ENCODE results near the gene EHD2.
A peak's percentile ranks its signal among the peaks of the same experiment; 100 is the strongest.
"Not testable (repeated sequence)": the region's sequence is repeated elsewhere in the genome, so short reads cannot be mapped to it uniquely, and the experiment has no call there.

The EHD2 gene

DNA sequence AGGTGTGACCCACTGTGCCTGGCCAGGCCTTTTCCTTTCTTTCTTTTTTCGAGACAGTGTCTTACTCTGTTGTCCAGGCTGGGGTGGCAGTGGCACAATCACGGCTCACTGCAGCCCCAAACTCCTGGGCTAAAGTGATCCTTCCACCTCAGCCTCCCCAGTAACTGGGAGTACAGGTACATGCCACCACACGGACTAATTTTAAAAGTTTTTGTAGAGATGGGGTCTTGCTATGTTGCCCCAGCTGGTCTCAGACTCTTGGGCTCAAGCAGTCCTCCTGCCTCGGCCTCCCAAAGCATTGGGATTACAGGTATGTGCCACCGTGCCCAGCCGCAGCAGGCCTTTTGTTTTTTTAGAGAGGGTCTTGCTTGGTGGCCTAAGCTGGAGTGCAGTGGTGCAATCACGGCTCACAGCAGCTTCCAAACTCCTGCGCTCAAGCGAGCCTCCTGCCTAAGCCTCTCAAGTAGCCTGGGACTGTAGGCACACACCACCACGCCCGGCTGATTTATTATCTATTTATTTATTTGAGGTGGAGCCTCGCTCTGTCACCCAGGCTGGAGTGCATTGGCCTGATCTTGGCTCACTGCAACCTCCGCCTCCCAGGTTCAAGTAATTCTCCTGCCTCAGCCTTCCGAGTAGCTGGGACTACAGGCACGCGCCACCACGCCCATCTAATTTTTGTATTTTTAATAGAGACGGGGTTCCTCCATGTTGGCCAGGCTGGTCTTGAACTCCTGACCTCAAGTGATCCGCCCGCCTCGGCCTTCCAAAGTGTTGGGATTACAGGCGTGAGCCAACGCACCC is 64.2 kb downstream of the EHD2 start:
- DNase-seq: not testable (repeated sequence)

DNA sequence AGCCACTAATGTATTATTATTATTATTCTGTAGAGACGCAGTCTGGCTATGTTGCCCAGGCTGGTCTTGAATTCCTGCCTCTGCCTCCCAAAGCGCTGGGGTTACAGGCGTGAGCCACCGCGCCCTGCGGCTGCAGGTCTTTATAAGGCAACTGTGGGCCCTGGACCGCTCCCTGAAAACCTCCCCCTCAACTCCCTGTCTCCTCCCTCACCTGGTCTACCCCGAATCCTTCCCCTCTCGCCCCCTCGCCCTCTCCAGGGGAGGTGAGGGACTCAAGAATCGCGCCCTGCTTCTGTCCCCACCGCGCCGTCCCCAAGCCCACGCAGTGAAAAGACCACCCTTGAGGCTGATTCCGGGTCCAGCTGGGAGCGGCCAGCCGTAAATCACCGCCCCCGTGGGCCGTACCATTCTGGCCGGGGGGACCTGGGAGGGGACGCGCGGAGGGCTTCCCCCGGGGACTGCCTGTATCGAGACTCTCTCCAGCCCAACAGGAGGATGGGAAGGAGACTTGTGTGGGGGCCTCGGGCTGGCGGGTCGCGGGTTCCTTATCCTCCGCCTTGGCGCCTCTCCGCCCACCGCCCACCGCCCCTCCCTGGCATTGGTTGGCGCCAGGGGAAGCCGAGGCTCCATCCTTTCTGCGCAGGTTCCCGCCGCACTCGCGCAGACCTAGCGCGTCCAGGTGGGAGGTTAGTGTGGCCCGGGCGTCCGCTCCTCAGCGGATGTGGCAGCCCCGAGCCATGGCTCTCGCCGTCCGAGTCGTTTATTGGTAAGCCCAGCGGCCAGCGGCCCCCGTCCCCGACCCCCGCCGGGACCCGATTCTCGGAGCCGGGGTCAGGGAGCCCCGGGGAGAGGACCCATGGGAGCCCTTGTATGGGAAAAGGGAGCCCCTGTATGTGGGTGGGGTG is 65.1 kb downstream of the EHD2 start, which contains the start of gene SELENOW:
Gene SELENOW, plus strand, starts transcription at position 655 of the 905 bp plus-strand sequence. Its CDS starts 83 bp downstream, at position 738.
- peak; percentile 60 for DNase-seq

- DNase-seq: no peak
Measured at GRCh38 chr19:47778954-47779351, 65.7 kb downstream of the EHD2 start.

GRCh38 chr19:47779524-47780214 is 66.4 kb downstream of the EHD2 start:
- no peak for DNase-seq

GRCh38 chr19:47780215-47780551 is 67.0 kb downstream of the EHD2 start:
- no peak for DNase-seq

DNA sequence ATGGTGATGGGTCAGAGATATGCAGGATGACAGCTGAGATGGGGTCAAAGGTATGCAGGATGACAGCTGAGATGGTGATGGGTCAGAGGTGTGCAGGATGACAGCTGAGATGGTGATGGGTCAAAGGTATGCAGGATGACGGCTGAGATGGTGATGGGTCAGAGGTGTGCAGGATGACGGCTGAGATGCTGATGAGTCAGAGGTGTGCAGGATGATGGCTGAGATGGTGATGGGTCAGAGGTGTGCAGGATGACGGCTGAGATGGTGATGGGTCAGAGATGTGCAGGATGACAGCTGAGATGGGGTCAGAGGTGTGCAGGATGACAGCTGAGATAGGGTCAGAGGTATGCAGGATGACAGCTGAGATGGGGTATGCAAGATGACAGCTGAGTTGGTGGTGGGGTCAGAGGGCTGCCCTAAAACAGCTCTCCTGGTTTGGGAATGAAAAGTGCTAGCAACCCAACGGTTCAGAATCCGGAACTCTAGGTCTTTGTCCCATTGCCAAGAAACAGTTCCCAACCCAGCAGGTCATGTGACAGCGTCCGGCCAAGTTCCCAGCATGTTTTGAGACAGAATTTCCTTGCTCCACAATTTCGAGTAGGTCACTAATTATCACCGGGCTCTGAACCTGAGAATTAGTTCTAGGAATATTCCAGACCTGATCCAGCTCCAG is 68.5 kb downstream of the EHD2 start:
- DNase-seq: no peak

DNA sequence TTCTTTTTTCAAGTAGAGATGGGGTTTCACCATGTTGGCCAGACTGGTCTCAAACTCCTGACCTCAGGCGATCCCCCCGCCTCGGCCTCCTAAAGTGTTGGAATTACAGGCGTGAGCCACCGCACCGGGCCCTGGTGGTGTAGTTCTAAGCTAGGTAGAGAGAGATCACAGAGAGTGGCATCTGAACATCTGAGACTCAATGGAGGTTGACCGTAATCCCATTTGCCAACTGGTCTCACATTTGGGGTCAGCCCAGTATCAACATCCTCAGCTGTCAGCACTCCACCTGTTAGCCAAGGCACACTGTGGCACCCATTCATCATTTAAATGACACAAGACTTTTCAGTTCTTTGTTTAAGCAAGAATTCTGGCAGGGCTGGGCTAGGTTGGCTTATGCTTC is 73.3 kb downstream of the EHD2 start:
- DNase-seq: no peak

DNA sequence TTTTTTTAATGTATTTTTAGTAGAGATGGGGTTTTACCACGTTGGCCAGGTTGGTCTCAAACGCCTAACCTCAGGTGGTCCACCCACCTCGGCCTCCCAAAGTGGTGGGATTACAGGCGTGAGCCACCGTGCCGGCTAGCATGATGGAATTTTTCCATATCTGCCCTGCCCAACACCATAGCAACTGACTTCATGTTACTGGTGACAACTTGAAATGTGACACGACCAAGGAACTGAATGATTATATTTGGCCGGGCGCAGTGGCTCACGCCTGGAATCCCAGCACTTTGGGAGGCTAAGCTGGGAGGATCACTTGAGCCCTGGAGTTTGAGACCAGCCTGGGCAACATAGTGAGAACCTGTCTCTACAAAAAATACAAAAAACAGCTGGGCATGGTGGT is 74.1 kb downstream of the EHD2 start:
- not testable (repeated sequence) for DNase-seq

DNA sequence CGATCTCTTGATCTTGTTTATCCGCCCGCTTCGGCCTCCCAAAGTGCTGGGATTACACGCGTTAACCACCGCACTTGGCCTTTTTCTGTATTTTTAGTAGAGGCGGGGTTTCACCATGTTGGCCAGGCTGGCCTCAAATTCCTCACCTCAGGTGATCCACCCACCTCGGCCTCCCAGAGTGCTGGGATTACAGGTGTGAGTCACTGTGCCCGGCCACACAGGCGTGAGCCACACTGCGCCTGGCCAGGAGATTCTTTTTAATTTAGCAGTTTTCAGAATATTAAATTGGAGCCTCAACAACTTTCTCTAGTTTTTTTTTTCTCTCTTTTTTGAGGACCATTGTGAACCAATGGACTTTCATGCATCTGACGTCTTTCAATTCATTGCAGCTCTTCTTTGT is 76.6 kb downstream of the EHD2 start:
- DNase-seq: not testable (repeated sequence)

DNA sequence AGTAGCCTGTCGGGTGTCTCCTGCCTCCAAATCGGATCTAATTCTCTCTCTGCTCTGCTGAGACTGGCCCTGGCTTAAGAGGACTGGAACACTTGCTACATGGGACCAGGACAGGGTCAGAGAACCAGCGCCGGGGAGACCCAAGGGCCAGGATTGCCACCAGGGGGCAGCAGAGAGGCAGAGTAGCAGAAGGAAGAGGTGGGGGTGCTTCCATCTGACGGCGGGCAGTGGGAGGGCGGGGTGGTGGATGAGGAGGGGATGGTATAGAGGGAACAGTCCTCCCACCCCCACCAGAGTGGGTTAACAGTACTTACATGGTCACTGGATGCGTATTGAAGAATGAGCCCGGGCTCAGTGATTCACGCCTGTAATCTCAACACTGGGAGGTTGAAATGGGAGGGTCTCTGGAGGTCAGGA is 77.2 kb downstream of the EHD2 start:
- DNase-seq: peak; percentile 39

DNA sequence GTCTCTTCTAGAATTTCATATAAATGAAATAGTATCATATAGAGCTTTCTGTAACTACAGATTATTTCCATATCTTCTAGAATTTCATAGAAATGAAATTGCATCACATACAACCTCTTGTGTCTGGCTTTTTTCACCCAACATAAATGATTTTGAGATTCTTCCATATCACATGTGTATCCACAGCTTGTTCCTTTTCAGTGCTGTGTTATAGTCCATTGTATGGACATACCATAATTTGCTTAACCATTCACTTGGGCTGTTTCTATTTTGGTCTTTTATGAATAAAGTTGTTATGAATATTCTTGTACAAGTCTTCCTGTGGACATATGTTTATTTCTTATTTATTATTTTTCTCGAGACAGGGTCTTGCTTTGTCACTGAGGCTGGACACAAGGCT is 79.4 kb downstream of the EHD2 start:
- DNase-seq: no peak

All from SHP77 treated with DMSO at 0.1 percent for 48 hours (cell line).